SH-SY5Y (cell line): ENCODE data around the gene HLTF.

Experiments used
- GATA2 ChIP-seq: IDR thresholded peaks from 2 replicates; pipeline ENCODE4 v1.6.1; 2011; ENCODE audit warnings: mild to moderate bottlenecking, low read depth, low read length
- GATA3 ChIP-seq: IDR thresholded peaks from 2 replicates; pipeline ENCODE4 v1.6.1; 2011; ENCODE audit warnings: low read depth, mild to moderate bottlenecking, low read length, moderate library complexity

- no peak for TF ChIP-seq GATA2
- TF ChIP-seq GATA3: no peak
Observed at GRCh38 chr3:149020839-149021252, 65.5 kb downstream of the HLTF start.
